BLaER1 (cell line): ENCODE data around the gene APOBEC3B.
A peak's percentile ranks its signal among the peaks of the same experiment; 100 is the strongest.

Experiments
- H3K27ac ChIP-seq: shearing (Covaris generic); formaldehyde crosslinking; 2 replicates; pipeline ENCODE4 v1.8.1; 2022
- H3K27me3 ChIP-seq: shearing (Covaris generic); formaldehyde crosslinking; 2 replicates; pipeline ENCODE4 v1.8.1; 2022
- H3K36me3 ChIP-seq: shearing (Covaris generic); formaldehyde crosslinking; 2 replicates; pipeline ENCODE4 v1.8.1; 2022
- H3K4me1 ChIP-seq: shearing (Covaris generic); formaldehyde crosslinking; 2 replicates; pipeline ENCODE4 v1.8.1; 2022
- H3K4me2 ChIP-seq: shearing (Covaris generic); formaldehyde crosslinking; 2 replicates; pipeline ENCODE4 v1.8.1; 2022
- H3K4me3 ChIP-seq: shearing (Covaris generic); formaldehyde crosslinking; 2 replicates; pipeline ENCODE4 v1.8.1; 2022
- H3K9ac ChIP-seq: shearing (Covaris generic); formaldehyde crosslinking; 2 replicates; pipeline ENCODE4 v1.8.1; 2022
- H3K9me3 ChIP-seq: shearing (Covaris generic); formaldehyde crosslinking; 2 replicates; pipeline ENCODE4 v1.8.1; 2022
- H4K20me1 ChIP-seq: shearing (Covaris generic); formaldehyde crosslinking; 2 replicates; pipeline ENCODE4 v1.8.1; 2022
- Cebpa-rat ChIP-seq: shearing (Covaris generic); IDR thresholded peaks from 2 replicates; pipeline ENCODE4 v1.8.1; 2022

Gene APOBEC3B

DNA sequence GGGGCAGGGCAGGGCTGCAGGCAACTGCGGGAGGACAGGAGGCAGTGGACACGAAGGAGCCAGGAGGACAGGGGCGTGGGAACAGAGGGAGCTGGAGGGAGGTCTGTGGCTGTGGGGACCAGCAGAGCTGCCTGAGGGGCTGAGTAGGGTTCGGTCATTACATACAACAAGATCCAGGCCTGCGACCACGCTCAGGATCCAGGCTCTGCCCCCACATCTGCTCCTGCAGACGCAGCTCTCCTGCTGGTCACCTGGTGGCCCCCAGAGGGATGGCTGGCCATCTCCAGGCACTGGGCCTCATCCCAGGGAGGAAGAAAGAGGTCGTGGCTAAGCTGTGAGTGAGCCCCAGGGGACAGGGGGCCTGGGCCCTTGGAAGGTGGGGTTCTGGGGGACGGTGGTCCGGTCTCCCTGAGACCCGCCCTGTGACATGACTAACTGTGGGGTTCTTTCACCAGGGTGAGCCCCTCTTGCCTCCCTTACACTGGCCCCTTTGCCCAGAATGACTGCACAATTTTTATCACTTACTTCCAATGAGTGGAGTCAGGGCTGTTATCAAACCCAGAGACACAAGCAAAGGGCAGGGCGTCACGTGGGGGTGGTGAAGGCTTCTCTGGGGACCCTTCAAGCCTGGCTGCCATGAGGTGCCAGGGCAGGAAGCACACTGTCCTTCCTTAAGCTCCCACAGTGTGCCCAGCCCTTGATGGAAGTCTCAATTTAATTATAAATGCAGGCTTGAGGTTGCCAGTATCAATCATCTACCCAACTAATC, 31.4 kb upstream of the APOBEC3B start:
- H3K9ac ChIP-seq: no peak overlapping the region
- no peak for TF ChIP-seq Cebpa-rat

DNA sequence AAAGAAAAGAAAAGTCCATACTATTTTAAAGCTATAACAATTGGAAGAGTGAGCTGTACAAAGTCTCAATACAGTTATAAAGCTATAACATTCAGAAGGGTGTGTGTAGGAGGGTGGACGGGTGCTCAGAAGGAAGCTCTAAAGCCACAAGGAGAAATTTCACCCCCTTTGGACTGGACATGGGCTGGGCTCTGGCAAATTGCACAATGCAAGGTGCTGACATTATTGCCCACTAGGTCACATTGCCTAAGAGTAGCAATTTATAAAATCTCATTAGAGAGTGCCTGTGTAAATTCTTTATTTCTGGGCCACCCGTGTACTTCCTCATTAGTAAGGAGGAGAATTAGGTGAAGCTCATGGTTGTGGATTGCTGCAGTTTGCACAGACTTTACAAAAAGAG, 30.4 kb upstream of the APOBEC3B start:
- H3K27ac ChIP-seq: no peak overlapping the region
- no peak for TF ChIP-seq Cebpa-rat
- peaks cover 17% of the 10 kb centered on the region for H3K4me1 ChIP-seq
- H3K36me3 ChIP-seq: no peaks in the 10 kb centered on the region
- H3K4me2 ChIP-seq: no peak overlapping the region
- no peak overlapping the region for H3K9ac ChIP-seq
- no peaks in the 10 kb centered on the region for H3K27me3 ChIP-seq
- no peak overlapping the region for H3K4me3 ChIP-seq
- H4K20me1 ChIP-seq: no peaks in the 10 kb centered on the region
- H3K9me3 ChIP-seq: no peaks in the 10 kb centered on the region

More for the DNA sequence above, 31.4 kb upstream of the APOBEC3B start:
- Histone ChIP-seq H3K4me2 (peak overlapping the region; percentile 42), H3K27me3 (no peaks in the 10 kb centered on the region), H3K9me3 (no peaks in the 10 kb centered on the region), H4K20me1 (no peaks in the 10 kb centered on the region), H3K27ac (no peak overlapping the region), H3K4me1 (peaks cover 9% of the 10 kb centered on the region), H3K4me3 (no peak overlapping the region), H3K36me3 (no peaks in the 10 kb centered on the region)

DNA sequence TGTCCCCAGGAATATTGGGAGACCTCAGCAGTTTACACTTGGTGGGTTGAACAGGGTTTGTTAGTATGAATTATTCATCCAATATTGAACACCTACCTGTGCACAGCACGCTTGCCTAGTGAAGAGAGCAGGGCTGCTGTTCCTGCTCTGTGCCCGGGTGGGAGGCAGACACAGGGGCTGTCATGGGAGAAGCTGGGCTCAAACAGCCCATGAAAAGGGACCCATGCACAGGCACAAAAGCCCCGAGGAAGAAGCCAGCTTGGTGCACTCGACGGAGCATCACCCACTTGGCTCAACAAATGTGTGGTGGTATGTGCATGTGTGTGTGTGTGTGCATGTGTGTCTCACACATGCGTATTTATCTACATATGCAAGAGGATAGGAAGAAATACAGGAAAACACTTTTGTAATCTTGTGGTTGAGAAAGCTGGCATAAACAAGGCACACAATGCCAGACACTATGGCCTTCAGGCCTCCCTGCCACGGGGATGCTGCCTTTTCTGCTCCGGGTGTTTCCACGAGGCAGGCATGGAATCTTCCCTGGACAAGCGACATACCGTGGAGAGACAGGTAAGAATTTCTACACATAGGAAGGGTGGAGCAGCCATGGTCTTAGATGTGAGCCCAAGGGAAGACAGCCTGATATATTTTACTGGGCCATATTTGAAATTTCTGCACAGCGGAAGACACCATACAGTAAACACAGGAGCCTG, 29.7 kb upstream of the APOBEC3B start:
- TF ChIP-seq Cebpa-rat: no peak
- H3K9me3 ChIP-seq: no peaks in the 10 kb centered on the region
- H3K27me3 ChIP-seq: no peaks in the 10 kb centered on the region
- no peak overlapping the region for H3K27ac ChIP-seq
- no peak overlapping the region for H3K9ac ChIP-seq
- H4K20me1 ChIP-seq: no peaks in the 10 kb centered on the region
- H3K36me3 ChIP-seq: no peaks in the 10 kb centered on the region
- peaks cover 23% of the 10 kb centered on the region for H3K4me1 ChIP-seq
- no peak overlapping the region for H3K4me3 ChIP-seq
- no peak overlapping the region for H3K4me2 ChIP-seq

- no peak overlapping the region for H3K4me2 ChIP-seq
- no peak overlapping the region for H3K27ac ChIP-seq
- no peaks in the 10 kb centered on the region for H3K27me3 ChIP-seq
- H3K4me3 ChIP-seq: no peak overlapping the region
- TF ChIP-seq Cebpa-rat: no peak
- H3K9ac ChIP-seq: no peak overlapping the region
- H3K9me3 ChIP-seq: no peaks in the 10 kb centered on the region
- no peaks in the 10 kb centered on the region for H4K20me1 ChIP-seq
- peaks cover 26% of the 10 kb centered on the region for H3K4me1 ChIP-seq
- H3K36me3 ChIP-seq: no peaks in the 10 kb centered on the region
Measured at GRCh38 chr22:38953091-38953490, 29.1 kb upstream of the APOBEC3B start.

GRCh38 chr22:38953577-38954413, 28.4 kb upstream of the APOBEC3B start:
- Histone ChIP-seq H3K4me2 (no peak overlapping the region), H4K20me1 (no peaks in the 10 kb centered on the region), H3K27ac (no peak overlapping the region), H3K4me3 (no peak overlapping the region), H3K36me3 (no peaks in the 10 kb centered on the region), H3K9me3 (no peaks in the 10 kb centered on the region), H3K9ac (no peak overlapping the region), H3K4me1 (peaks cover 26% of the 10 kb centered on the region), H3K27me3 (no peaks in the 10 kb centered on the region)
- no peak for TF ChIP-seq Cebpa-rat

DNA sequence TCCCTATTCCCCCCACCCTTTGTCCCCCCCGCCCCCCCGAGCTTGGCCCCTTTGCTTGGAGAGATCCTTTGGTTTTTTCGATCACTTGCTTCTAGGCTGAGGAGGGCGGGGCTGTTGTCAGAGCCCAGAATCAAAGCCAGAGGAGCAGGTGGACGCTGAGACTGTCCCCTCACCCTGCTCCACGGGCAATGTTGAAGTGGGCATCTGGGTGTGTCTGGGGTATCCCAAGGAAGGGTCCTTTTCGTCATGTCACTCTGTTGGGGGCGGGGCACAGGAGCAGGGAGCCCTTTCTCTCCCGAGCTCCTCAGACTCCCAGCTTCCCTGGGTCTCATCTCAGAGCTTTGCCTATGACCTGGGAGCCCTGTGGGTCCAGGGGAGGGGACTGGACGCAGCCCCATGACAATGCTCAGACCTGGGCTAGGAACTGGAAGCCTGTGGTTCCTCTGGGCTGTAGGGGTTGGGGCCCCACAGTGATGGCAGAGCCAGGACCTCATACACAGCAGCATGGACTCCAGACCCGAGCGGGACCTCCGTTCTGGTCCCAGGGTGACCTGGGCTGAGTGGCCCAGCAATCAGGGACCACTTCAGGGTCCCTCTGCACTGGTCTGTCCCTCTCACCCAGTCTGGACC, 27.6 kb upstream of the APOBEC3B start:
- no peaks in the 10 kb centered on the region for H3K27me3 ChIP-seq
- no peak overlapping the region for H3K9ac ChIP-seq
- H3K36me3 ChIP-seq: no peaks in the 10 kb centered on the region
- no peak for TF ChIP-seq Cebpa-rat
- no peak overlapping the region for H3K4me2 ChIP-seq
- H3K4me3 ChIP-seq: no peak overlapping the region
- H3K4me1 ChIP-seq: peaks cover 33% of the 10 kb centered on the region
- no peak overlapping the region for H3K27ac ChIP-seq
- no peaks in the 10 kb centered on the region for H3K9me3 ChIP-seq
- no peaks in the 10 kb centered on the region for H4K20me1 ChIP-seq

DNA sequence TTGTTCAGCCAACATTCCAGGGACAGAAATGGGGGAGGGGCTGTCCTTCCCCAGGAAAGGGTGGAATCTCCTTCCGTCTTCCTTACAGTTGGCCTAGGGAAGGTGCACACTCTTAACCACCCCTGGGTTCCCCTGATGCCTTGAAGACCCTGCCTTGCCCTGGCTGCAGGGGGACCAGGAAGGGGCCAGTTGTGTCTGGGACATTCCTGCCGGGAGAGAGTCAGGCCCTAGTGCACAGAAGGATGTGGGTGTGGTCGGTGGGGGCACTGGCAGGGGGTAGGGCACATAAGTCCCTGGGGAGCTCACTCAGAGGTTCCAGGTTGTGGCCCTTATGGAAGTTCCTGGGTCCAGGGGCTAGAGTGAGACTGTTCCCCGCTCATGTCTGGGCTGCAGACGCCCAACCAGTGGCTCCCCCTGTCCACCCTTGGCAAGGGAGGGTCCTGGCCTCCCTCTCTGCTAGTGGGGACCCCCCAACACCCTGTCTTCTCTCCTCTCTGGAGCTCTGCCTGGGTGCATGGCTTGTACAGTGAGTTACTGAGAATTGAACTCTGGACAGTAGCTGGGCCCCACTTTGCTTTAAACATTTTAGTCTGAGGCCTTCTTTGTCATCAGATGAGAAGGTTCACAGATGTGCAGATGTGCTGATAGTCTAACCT, 26.8 kb upstream of the APOBEC3B start:
- H3K4me1 ChIP-seq: peaks cover 40% of the 10 kb centered on the region
- no peak for TF ChIP-seq Cebpa-rat
- no peaks in the 10 kb centered on the region for H3K27me3 ChIP-seq
- H4K20me1 ChIP-seq: no peaks in the 10 kb centered on the region
- H3K36me3 ChIP-seq: no peaks in the 10 kb centered on the region
- H3K27ac ChIP-seq: no peak overlapping the region
- H3K9me3 ChIP-seq: no peaks in the 10 kb centered on the region
- H3K9ac ChIP-seq: no peak overlapping the region
- H3K4me2 ChIP-seq: no peak overlapping the region
- no peak overlapping the region for H3K4me3 ChIP-seq

DNA sequence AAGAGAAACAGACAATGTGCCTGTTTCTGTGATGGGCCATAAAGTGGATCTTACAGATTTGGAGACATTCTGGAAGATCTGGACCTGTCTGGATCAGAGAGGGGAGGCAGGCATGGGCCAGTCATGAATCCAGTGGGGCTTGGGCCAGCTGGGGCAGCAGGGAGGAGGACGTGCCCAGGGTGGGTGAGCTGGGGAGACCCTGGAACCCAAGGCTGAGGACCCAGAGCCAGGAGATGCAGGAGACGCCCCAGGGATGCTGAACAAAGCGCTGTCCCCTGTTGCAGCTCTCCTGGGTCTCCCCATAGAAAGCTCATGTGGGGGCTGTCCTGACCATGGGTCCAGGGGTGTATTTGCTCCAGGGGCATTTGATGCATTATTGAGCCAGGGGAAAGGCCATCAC, 26.2 kb upstream of the APOBEC3B start:
- no peaks in the 10 kb centered on the region for H4K20me1 ChIP-seq
- H3K9me3 ChIP-seq: no peaks in the 10 kb centered on the region
- peaks cover 35% of the 10 kb centered on the region for H3K4me1 ChIP-seq
- no peak for TF ChIP-seq Cebpa-rat
- no peak overlapping the region for H3K9ac ChIP-seq
- peak overlapping the region; percentile 22; the same call in 1 of the 2 replicates for H3K4me2 ChIP-seq
- H3K27ac ChIP-seq: no peak overlapping the region
- H3K27me3 ChIP-seq: no peaks in the 10 kb centered on the region
- H3K36me3 ChIP-seq: no peaks in the 10 kb centered on the region
- H3K4me3 ChIP-seq: no peak overlapping the region

DNA sequence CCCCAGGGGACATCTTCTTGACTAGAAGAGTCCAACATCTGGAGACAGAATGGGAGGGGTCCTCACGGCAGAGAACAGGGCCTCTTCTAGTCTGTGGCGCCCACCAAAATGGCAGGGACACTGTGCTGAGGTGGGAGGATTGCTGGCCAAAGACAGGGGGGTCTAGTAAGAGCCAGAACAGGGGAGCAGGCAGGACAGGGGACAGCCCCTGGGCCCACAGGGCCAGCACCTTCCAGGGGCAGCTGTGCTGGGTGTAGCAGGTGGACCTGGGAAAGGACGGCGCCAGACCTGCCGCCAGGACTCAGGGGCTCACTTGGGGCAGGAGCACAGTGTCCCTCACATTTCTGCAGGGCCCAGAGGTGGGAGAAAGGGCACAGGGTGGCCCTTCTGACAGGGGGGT, 25.6 kb upstream of the APOBEC3B start:
- Histone ChIP-seq H4K20me1 (no peaks in the 10 kb centered on the region), H3K4me2 (peak overlapping the region; percentile 22), H3K9ac (no peak overlapping the region), H3K27me3 (no peaks in the 10 kb centered on the region), H3K4me1 (peaks cover 32% of the 10 kb centered on the region), H3K4me3 (no peak overlapping the region), H3K9me3 (no peaks in the 10 kb centered on the region), H3K36me3 (no peaks in the 10 kb centered on the region), H3K27ac (no peak overlapping the region)
- TF ChIP-seq Cebpa-rat: no peak
